ENCODE results near the gene LRCOL1.

The LRCOL1 gene

GRCh38 chr12:132618683-132619043 lies 8.3 kb upstream of the LRCOL1 start, which contains the start of gene P2RX2:
P2RX2 (plus strand) TSS chr12:132618776; CDS start chr12:132618817, 41 bp downstream.
- DNase-seq: no peak

GRCh38 chr12:132617822-132618682 lies 7.7 kb upstream of the LRCOL1 start:
- no peak for DNase-seq

DNA sequence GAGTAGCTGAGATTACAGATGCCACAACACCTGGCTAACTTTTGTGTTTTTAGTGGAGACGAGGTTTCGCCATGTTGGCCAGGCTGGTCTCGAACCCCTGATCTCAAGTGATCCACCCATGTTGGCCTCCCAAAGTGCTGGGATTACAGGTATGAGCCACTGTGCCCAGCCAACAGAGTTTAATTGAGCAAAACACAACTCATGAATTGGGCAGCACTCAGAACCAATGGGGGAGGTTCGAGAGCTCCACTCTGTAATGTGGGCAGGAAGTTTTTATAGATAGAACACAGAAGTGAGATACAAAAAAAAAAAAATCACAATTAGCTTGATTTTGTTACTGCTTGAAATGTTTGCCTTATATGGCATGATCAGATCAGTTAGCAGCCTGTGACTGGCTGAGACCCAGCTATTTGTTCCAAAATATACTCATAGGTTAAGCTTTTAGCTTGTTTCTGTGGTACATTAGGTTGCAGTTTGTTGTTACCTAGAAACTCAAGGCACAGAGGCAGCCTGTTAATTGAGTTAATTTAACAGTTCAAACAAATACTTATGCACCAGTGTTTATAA lies 6.8 kb upstream of the LRCOL1 start:
- DNase-seq: no peak

DNA sequence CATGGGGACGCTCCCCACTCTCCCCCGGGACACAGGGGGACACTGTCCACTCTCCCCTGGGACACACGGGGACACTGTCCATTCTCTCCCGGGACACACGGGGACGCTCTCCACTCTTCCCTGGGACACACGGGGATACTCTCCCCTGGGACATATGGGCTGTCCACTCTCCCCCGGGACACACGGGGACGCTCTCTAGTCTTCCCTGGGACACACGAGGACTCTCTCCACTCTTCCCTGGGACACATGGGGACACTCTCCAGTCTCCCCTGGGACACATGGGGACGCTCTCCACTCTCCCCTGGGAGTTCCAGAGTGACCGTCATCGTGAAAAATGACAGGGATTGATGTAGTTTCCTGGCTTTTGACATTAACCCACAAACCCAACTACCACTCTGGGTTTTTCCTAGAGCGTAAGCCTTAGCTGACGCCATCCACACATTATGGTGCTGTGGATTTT lies 5.2 kb upstream of the LRCOL1 start:
- DNase-seq: no peak

GRCh38 chr12:132614861-132615578 lies 4.6 kb upstream of the LRCOL1 start:
- DNase-seq: peak; percentile 90 to 91

DNA sequence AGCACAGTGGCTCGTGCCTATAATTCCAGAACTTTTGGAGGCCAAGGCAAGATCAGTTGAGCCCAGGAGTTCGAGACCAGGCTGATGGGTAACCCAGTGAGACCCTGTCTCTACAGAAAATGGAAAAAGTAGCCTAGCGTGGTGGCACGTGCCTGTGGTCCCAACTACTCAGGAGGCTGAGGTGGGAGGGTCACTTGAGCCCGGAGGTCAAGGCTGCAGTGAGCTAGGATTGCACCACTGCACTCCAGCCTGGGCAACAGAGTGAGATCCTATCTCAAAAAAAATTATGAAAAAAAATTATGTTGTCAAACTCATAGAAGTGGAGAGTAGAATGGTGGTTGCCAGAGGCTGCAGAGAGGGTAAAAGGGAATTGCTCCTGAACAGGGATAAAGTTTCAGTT lies 3.6 kb upstream of the LRCOL1 start:
- DNase-seq: no peak

DNA sequence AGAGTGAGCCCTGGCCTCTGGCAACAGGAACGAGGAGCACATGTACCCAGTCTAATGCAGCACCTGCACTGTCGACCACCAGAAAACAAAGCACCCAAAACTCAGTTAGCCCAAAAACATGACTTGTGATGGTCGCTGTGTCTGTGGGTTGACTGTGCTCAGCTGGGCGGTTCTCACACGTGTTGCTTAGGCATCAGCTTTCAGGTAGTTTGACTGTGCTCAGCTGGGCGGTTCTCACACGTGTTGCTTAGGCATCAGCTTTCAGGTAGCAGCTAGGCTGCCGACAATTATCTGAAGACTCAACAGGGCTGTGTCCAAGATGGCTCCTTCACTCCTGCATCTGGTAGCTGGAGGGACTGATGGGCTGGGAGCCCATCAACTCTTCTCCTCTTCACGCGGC lies 1.2 kb upstream of the LRCOL1 start:
- no peak for DNase-seq

GRCh38 chr12:132610866-132611602 lies 652 bp upstream of the LRCOL1 start:
- no peak for DNase-seq

GRCh38 chr12:132608231-132609171 lies 1.9 kb downstream of the LRCOL1 start:
- no peak for DNase-seq

GRCh38 chr12:132606927-132607326 lies 3.5 kb downstream of the LRCOL1 start:
- DNase-seq: no peak

DNA sequence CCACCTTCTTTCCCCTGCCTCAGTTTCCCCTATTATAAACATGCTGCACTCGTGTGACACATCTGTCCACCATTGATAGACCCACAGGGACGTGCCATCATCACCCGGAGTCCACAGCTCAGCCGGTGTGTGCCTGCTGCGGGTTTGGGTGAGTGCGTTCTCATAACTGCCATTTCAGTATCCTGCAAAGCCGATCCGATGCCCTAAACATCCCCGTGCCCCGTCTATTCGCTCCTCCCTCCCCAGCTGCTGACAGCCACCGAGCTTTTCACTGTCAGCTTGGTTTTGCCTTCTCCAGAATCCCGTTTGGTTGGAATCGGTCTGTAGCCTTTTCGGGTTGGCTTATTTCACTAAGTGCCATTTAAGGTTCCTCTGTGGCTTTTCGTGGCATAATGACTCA lies 3.9 kb downstream of the LRCOL1 start:
- no peak for DNase-seq

DNA sequence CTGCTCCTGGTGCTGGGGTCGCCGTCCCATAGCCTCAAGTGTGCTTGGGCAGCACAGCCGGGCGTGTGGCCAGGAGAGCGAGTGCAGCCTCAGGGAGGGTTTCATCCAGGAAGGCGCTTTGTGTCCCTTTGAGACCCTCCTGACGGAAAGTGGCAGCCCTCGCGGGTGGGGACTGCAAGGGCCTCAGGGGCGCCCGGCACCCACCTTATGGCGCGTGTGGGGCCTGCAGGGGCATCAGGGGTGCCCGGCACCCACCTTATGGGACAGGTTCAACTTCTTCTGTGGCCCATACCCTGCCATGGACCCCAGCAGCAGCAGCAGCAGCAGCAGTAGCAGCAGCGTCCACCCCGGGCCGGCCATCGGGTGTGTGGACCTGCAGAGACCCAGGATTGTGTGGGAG lies 4.5 kb downstream of the LRCOL1 start:
- no peak for DNase-seq

DNA sequence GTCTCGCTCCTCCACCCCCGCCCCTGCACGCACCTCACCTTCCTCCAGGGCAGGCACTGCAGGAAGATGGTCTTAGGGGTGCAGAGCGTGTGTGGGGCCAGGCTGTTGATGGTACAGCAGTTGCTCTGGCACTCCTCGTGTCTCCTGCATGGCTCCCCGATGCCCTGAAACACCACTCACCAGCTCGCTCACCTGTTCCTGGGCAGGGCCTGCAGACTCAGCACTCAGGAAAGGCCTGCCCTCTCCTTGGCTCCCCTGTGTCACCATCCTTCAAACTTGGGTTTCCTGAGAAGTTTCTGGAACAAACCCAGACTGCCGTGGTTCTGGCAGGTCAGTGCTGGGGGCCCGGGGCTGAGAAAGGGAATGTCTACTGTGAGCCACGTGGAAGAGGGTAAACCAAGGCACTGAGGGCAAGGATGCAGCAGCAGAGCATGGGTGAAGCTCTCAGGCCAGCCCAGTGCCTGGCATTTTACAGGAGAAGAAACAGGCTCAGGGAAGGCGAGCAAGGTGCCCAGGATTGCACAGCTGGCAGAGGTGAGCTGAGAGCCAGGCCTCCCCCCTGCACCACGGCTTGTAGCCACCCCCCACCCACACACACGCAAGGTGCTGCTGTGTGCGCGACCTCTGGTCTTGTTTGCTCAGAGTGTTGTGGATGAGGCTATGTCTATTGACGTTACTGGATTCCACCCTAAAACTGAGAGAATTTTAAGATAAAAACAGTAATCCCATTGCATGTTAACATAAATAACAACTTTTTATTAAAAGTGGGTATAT lies 5.5 kb downstream of the LRCOL1 start:
- no peak for DNase-seq

GRCh38 chr12:132604151-132604618 lies 6.2 kb downstream of the LRCOL1 start:
- DNase-seq: no peak

- no peak for DNase-seq
Measured at GRCh38 chr12:132603240-132604150, 6.9 kb downstream of the LRCOL1 start.

GRCh38 chr12:132602572-132603239 lies 7.7 kb downstream of the LRCOL1 start:
- DNase-seq: peak; percentile 65 to 76

DNA sequence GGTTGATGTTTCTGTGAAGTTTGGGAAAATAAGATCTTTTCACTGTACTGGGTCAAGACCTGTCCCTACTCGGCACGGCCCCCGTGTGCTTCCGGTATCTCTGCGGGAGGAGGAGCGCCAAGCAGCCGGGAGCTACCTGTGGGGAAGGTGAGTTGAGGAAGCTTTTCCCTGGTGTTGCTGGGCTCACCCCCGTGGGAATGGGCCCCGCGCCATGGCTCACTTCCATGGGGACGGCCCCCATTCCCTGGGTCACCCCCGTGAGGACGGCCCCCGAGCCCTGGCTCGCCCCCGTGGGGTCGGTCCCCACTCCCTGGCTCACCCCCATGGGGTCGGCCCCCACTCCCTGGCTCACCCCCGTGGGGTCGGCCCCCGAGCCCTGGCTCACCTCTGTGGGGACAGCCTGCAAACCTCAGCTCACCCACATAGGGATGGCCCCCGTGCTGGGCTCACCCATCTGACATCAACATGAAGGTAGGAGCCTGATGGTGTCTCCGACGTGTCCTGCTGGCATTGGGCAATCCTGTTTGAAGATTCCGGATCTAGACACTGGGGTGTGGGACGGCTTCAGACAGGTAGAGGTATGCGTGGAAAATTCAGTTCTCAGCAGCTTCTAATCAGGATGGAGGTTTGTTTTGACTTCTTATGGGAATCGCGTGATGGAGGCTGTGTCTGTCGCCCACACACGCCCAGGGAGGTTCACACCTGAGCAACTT lies 9.1 kb downstream of the LRCOL1 start:
- DNase-seq: no peak

All from SHP77 (cell line).